GM23248 (cell line): ENCODE data around the gene FER. TPM values are rescaled to one million over a fixed set of nuclear protein-coding genes. Genes with fewer than 3 reads are reported as not detected.

ENCODE experiments used
- DNase-seq: peaks from one replicate; pipeline ENCODE4 v3.0.0-alpha.2; 2015
- H2AFZ ChIP-seq: fragments of 200-600 bp; sonication (generic); 2 replicates; pipeline ENCODE4 v1.6.1; 2016; ENCODE audit warnings: antibody characterized with exemption
- H3F3A ChIP-seq: fragments of 200-600 bp; sonication (generic); 2 replicates; pipeline ENCODE4 v1.6.1; 2016; ENCODE audit warnings: mild to moderate bottlenecking, antibody characterized with exemption, mixed run types; ENCODE audit not compliant: insufficient read depth
- H3K27ac ChIP-seq: fragments of 200-600 bp; sonication (generic); 2 replicates; pipeline ENCODE4 v1.5.1; 2016; ENCODE audit warnings: mild to moderate bottlenecking
- H3K27me3 ChIP-seq: fragments of 200-600 bp; sonication (generic); replicated peaks from 2 replicates; pipeline ENCODE4 v1.6.1; 2016; ENCODE audit warnings: mild to moderate bottlenecking; ENCODE audit not compliant: insufficient read depth
- H3K36me3 ChIP-seq: fragments of 200-600 bp; sonication (generic); 2 replicates; pipeline ENCODE4 v1.6.1; 2016; ENCODE audit warnings: low read depth, mild to moderate bottlenecking
- H3K4me1 ChIP-seq: fragments of 200-600 bp; sonication (generic); 2 replicates; pipeline ENCODE4 v1.6.1; 2016; ENCODE audit warnings: mild to moderate bottlenecking; ENCODE audit not compliant: insufficient read depth
- H3K4me2 ChIP-seq: fragments of 200-600 bp; sonication (generic); one replicate; pipeline ENCODE4 v1.6.1; 2016; ENCODE audit warnings: mild to moderate bottlenecking; ENCODE audit not compliant: unreplicated experiment
- H3K4me3 ChIP-seq: fragments of 200-600 bp; sonication (generic); 2 replicates; pipeline ENCODE4 v1.5.1; 2016; ENCODE audit warnings: mild to moderate bottlenecking
- H3K79me2 ChIP-seq: fragments of 200-600 bp; sonication (generic); 2 replicates; pipeline ENCODE4 v1.6.1; 2016; ENCODE audit warnings: mild to moderate bottlenecking; ENCODE audit not compliant: insufficient read depth
- H3K9ac ChIP-seq: fragments of 200-600 bp; sonication (generic); 2 replicates; pipeline ENCODE4 v1.6.1; 2016; ENCODE audit warnings: mild to moderate bottlenecking
- H3K9me2 ChIP-seq: fragments of 200-600 bp; sonication (generic); 2 replicates; pipeline ENCODE4 v1.6.1; 2016; ENCODE audit warnings: mixed run types, mild to moderate bottlenecking, moderate library complexity; ENCODE audit not compliant: insufficient read depth
- H3K9me3 ChIP-seq: fragments of 200-600 bp; sonication (generic); one replicate; pipeline ENCODE4 v1.6.1; 2017; ENCODE audit warnings: low read depth
- H4K20me1 ChIP-seq: fragments of 200-600 bp; sonication (generic); 2 replicates; pipeline ENCODE4 v1.6.0; 2016; ENCODE audit not compliant: insufficient read depth
- EZH2 ChIP-seq: fragments of 200-600 bp; sonication (generic); IDR thresholded peaks from 2 replicates; pipeline ENCODE4 v1.6.1; 2018; ENCODE audit warnings: antibody characterized with exemption, mild to moderate bottlenecking; ENCODE audit not compliant: insufficient read depth, poor library complexity, severe bottlenecking
- EZH2phosphoT487 ChIP-seq: fragments of 200-600 bp; sonication (generic); IDR thresholded peaks from 2 replicates; pipeline ENCODE4 v1.6.1; 2018; ENCODE audit warnings: antibody characterized with exemption, moderate library complexity, mild to moderate bottlenecking, low read depth; ENCODE audit not compliant: insufficient read depth
- WGBS, 2 experiments: methylation state at CpG; one replicate each; pipeline ENCODE4 v1.1.6; 2015 to 2017; ENCODE audit warnings: low lambda C conversion rate in 2 of 2, low coverage in 1 of 2; ENCODE audit errors: missing lambda C conversion rate in 2 of 2; 5-methylcytosine and 5-hydroxymethylcytosine counted together
- in situ Hi-C: fragments of 300-500 bp; cut with MboI; formaldehyde crosslinking; loops from 2 replicates; pipeline ENCODE4 v1.15.0; 2020
- polyA plus RNA-seq: library from polyadenylated mRNA; unstranded; fragments of >200 nt; fragmentation: Nextera tagmentation; extraction: Ambion mirVana; gene quantifications from 2 replicates; pipeline ENCODE4 v1.2.1, GENCODE V29; 2016
- total RNA-seq: library from RNA; depleted of rRNA; stranded (reverse); fragments of >200 nt; shearing (Covaris generic); gene quantifications from 2 replicates; pipeline ENCODE4 v1.2.3, GENCODE V29; 2014

Gene FER
- total and polyA plus RNA-seq, 2 experiments from 2014 or later, result 16.6 to 24.9 TPM

GRCh38 chr5:108946008-108946407, 198.3 kb downstream of the FER start:
- DNase-seq, result no peak

GRCh38 chr5:108947164-108947563, 199.5 kb downstream of the FER start:
- H3F3A ChIP-seq, result no peaks in the 10 kb centered on the region
- no peaks in the 10 kb centered on the region for H3K9me3 ChIP-seq
- H3K9me2 ChIP-seq, result no peaks in the 10 kb centered on the region
- no peak overlapping the region for H2AFZ ChIP-seq
- 97 to 100% methylated on average over 1 of the region's 1 CpG for WGBS, 2 experiments
- H3K4me2 ChIP-seq, result no peak overlapping the region
- TF ChIP-seq EZH2phosphoT487 (no peak), EZH2 (no peak)
- no peaks in the 10 kb centered on the region for H3K79me2 ChIP-seq
- no peak overlapping the region for H3K4me3 ChIP-seq
- H3K4me1 ChIP-seq, result no peaks in the 10 kb centered on the region; the same call in 1 of the 2 replicates
- H4K20me1 ChIP-seq, result no peaks in the 10 kb centered on the region
- no peaks in the 10 kb centered on the region for H3K27me3 ChIP-seq
- no peak overlapping the region for H3K9ac ChIP-seq
- in situ Hi-C loops, result no loop called here
- H3K27ac ChIP-seq, result no peak overlapping the region
- H3K36me3 ChIP-seq, result no peaks in the 10 kb centered on the region; the same call in 1 of the 2 replicates
- no peak for DNase-seq

More at GRCh38 chr5:108946008-108946407, 198.3 kb downstream of the FER start:
- 97 to 100% methylated on average over 1 of the region's 1 CpG for WGBS, 2 experiments
- Histone ChIP-seq H3F3A (no peaks in the 10 kb centered on the region), H3K27ac (no peak overlapping the region), H3K27me3 (no peaks in the 10 kb centered on the region), H3K4me3 (no peak overlapping the region), H3K9me2 (no peaks in the 10 kb centered on the region), H4K20me1 (no peaks in the 10 kb centered on the region), H2AFZ (no peak overlapping the region), H3K79me2 (no peaks in the 10 kb centered on the region), H3K9me3 (no peaks in the 10 kb centered on the region), H3K9ac (no peak overlapping the region), H3K36me3 (no peaks in the 10 kb centered on the region; the same call in 1 of the 2 replicates), H3K4me2 (no peak overlapping the region), H3K4me1 (no peaks in the 10 kb centered on the region; the same call in 1 of the 2 replicates)
- TF ChIP-seq EZH2phosphoT487, result no peak
- no peak for TF ChIP-seq EZH2
- in situ Hi-C loops, result no loop called here

GRCh38 chr5:108950276-108950675, 202.6 kb downstream of the FER start:
- in situ Hi-C loops, result no loop called here
- Histone ChIP-seq H3K4me1 (no peaks in the 10 kb centered on the region; the same call in 1 of the 2 replicates), H3K4me3 (no peak overlapping the region), H3K4me2 (no peak overlapping the region), H3K36me3 (no peaks in the 10 kb centered on the region; the same call in 1 of the 2 replicates), H4K20me1 (no peaks in the 10 kb centered on the region), H2AFZ (no peak overlapping the region), H3K27me3 (no peaks in the 10 kb centered on the region), H3K79me2 (no peaks in the 10 kb centered on the region), H3K9me3 (no peaks in the 10 kb centered on the region), H3K27ac (no peak overlapping the region), H3K9ac (no peak overlapping the region), H3K9me2 (no peaks in the 10 kb centered on the region), H3F3A (no peaks in the 10 kb centered on the region)
- DNase-seq, result no peak
- TF ChIP-seq EZH2phosphoT487, result no peak
- no peak for TF ChIP-seq EZH2
- 95 to 97% methylated on average over 2 of the region's 2 CpGs for WGBS, 2 experiments

- no peaks in the 10 kb centered on the region for H3K79me2 ChIP-seq
- H3K9me3 ChIP-seq, result no peaks in the 10 kb centered on the region
- in situ Hi-C loops, result no loop called here
- no peak overlapping the region for H3K4me2 ChIP-seq
- no peak overlapping the region for H3K27ac ChIP-seq
- TF ChIP-seq EZH2phosphoT487 (no peak), EZH2 (no peak)
- no peaks in the 10 kb centered on the region for H3F3A ChIP-seq
- no peak overlapping the region for H2AFZ ChIP-seq
- no peak for DNase-seq
- H3K4me3 ChIP-seq, result no peak overlapping the region
- no peak overlapping the region for H3K9ac ChIP-seq
- H3K4me1 ChIP-seq, result no peaks in the 10 kb centered on the region
- no peaks in the 10 kb centered on the region; the same call in 1 of the 2 replicates for H3K9me2 ChIP-seq
- H3K27me3 ChIP-seq, result no peaks in the 10 kb centered on the region
- no peaks in the 10 kb centered on the region for H4K20me1 ChIP-seq
- no peaks in the 10 kb centered on the region for H3K36me3 ChIP-seq
Observed at GRCh38 chr5:108953940-108954339, 206.2 kb downstream of the FER start.

GRCh38 chr5:108957333-108957732, 209.6 kb downstream of the FER start:
- Histone ChIP-seq H2AFZ (no peak overlapping the region), H3F3A (no peaks in the 10 kb centered on the region), H3K4me3 (no peak overlapping the region), H3K36me3 (no peaks in the 10 kb centered on the region), H3K79me2 (no peaks in the 10 kb centered on the region), H4K20me1 (no peaks in the 10 kb centered on the region), H3K4me2 (no peak overlapping the region), H3K4me1 (no peaks in the 10 kb centered on the region), H3K9ac (no peak overlapping the region), H3K9me3 (no peaks in the 10 kb centered on the region), H3K27ac (no peak overlapping the region), H3K9me2 (no peaks in the 10 kb centered on the region; the same call in 1 of the 2 replicates), H3K27me3 (no peaks in the 10 kb centered on the region)
- DNase-seq, result no peak
- in situ Hi-C loops, result no loop called here
- no peak for TF ChIP-seq EZH2
